Measurements from ENCODE around the gene NTM. TPM values are rescaled to one million over a fixed set of nuclear protein-coding genes. Genes with fewer than 3 reads are reported as not detected.
A peak's percentile ranks its signal among the peaks of the same experiment; 100 is the strongest.
"Not testable (repeated sequence)": the region's sequence is repeated elsewhere in the genome, so short reads cannot be mapped to it uniquely, and the experiment has no call there.

The NTM gene
- total RNA-seq, 1 experiment from 2014 or later, result 2.7 TPM

DNA sequence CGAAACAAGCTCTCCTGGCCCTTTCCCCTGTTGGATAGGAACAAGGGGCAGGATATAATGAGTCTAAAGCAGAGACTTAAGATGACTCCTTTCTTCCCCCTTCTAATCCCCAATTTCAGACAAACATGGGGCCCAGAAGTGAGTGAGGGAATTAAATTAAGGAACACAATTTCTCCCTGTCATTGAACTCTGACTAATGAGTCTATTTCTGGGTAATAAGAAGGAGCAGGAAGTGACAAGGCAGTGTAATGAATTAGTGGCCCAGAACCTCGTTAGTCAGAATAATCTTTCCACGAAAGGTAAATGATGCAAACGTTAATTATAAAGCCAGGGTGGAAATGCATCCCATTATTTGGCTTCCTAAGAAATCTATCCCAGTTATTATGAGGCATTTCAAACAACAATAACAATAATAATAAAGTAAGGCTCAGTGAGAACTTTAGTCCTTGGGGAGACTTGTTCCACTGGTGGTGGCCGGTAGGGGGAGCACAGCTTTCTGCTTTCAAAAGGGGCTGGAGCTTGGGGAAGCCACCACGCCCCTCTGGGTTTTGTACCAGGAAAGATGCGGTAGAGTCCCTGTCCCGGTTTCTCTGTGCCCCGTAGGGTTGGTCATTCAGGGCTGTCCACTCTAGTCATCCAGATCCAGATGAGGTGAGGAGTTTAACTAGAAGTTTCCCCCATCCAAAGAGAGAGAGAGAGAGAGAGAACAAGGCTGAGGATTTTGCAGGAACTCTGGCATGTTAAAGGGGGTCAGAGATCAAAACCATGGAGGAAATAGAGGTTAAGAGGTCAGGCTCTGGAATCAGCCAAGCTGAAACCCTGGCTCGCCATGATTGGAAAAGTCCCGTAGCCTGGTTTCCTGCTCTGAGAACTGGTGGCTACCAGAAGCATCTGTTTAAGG lies 298.3 kb downstream of the NTM start:
- Histone ChIP-seq H3K4me3 (ENCODE audit: insufficient read depth, low read depth, low read length) (no peak overlapping the region), H3K36me3 (replicated peaks; ENCODE audit: control insufficient read depth, insufficient read depth, low read length) (no peaks in the 10 kb centered on the region), H3K27me3 (ENCODE audit: control insufficient read depth, insufficient read depth, low read length) (no peaks in the 10 kb centered on the region)
- peak; percentile 84 for DNase-seq

DNA sequence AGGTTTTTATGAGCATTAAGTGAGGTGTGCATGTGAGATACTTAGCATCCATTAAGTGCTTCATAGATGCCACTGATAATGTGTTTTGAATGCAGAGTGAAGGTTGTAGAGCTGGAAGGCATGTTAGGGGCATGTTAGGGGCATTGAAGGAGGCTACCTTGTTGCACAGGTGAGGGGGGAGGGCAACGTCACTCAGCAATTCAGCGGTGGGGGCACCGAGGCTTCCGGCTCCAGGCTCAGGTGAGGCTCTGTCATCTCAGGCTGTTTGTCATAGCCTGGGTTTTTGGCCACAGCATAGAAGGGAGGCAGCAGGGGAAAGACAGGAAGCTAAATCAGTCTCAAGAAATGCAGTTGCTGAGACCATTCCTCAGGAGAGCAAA lies 299.0 kb downstream of the NTM start:
- H3K27me3 ChIP-seq (ENCODE audit: control insufficient read depth, insufficient read depth, low read length), result no peaks in the 10 kb centered on the region
- DNase-seq, result no peak
- no peak overlapping the region for H3K4me3 ChIP-seq (ENCODE audit: insufficient read depth, low read depth, low read length)
- H3K36me3 ChIP-seq (replicated peaks; ENCODE audit: control insufficient read depth, insufficient read depth, low read length), result no peaks in the 10 kb centered on the region

DNA sequence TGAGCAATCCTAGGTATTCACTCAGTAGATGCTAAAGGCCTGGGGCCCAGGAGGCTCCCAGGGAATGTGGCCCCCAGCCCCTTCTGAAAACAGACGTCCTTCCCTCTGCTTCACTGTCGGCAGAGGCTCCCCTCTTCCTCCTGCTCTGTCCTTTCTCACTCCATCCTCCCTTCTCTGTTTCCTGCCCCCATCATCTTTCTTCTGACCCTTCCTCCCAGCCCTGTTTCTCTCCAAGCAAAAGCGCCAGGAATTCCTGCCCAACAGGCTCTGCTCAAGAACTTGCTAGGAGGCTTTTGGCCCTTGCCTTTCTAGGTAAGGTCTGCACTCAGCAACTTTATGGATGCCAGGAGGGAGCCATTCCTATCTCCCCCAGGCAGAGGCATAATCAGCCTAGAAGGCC lies 300.5 kb downstream of the NTM start:
- Histone ChIP-seq H3K4me3 (ENCODE audit: insufficient read depth, low read depth, low read length) (no peak overlapping the region), H3K27me3 (ENCODE audit: control insufficient read depth, insufficient read depth, low read length) (peaks cover 2% of the 10 kb centered on the region; the same call in 1 of the 2 replicates), H3K36me3 (replicated peaks; ENCODE audit: control insufficient read depth, insufficient read depth, low read length) (no peaks in the 10 kb centered on the region)
- DNase-seq, result no peak

DNA sequence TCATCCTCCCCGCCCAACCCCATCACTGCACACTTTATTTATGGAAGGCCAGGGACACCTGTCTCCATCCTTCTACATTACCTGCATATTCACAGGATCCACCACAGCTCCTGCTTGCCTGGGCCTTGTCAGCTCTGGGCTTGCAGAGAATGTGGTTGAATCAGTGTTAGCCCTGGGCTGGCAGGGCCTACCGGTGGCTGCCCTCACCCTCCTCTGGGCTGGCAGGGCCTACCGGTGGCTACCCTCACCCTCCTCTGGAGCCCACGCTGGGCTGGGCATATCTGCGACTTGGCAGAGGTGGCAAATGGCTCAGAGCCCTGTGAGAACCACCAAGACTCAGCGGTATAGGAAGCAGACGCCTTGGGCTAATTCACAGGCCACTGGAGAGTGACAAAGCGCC lies 300.9 kb downstream of the NTM start:
- DNase-seq, result no peak
- Histone ChIP-seq H3K36me3 (replicated peaks; ENCODE audit: control insufficient read depth, insufficient read depth, low read length) (no peaks in the 10 kb centered on the region), H3K4me3 (ENCODE audit: insufficient read depth, low read depth, low read length) (no peak overlapping the region), H3K27me3 (ENCODE audit: control insufficient read depth, insufficient read depth, low read length) (peaks cover 2% of the 10 kb centered on the region; the same call in 1 of the 2 replicates)

DNA sequence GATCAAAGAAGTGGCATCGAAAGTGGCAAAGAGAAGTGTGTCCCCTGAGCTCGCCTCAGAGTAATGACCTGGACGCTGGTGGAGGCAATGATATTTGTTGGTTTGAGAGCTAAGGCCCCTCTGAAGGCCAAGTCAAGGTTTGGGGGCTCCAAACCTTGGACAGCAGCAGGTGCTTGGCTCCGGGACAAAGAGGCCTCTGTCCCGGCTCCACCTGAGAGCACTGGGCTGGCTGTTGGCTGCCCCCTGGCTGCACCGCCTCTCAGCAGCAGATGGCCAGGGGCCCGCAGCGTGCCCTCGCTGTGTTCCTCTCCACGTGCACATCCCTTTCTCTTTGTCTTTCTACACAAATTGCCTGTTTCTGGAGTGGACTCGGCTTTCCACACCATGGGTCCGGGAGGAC lies 301.3 kb downstream of the NTM start:
- H3K4me3 ChIP-seq (ENCODE audit: insufficient read depth, low read depth, low read length), result no peak overlapping the region
- DNase-seq, result peak; percentile 91
- peaks cover 2% of the 10 kb centered on the region; the same call in 1 of the 2 replicates for H3K27me3 ChIP-seq (ENCODE audit: control insufficient read depth, insufficient read depth, low read length)
- H3K36me3 ChIP-seq (replicated peaks; ENCODE audit: control insufficient read depth, insufficient read depth, low read length), result no peaks in the 10 kb centered on the region

DNA sequence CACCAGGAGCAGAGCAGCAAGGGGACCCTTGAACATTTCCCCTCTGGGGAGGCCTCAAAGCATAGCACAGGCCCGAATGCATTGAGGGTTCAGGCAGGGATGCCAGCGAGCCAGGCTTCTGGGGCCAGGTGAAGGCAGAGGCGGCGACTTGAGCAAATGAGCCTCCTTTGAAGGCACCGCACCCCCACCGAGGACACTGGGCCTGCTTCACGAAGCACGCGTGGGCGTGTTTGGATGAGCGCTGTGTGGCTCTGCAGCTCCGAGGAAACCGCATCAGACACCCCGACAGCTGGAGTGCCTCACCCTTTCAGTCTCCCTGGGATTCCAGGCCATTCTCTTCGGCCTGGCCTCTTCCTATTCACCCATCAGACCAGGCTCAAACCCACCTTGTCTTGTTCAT lies 301.8 kb downstream of the NTM start:
- peaks cover 2% of the 10 kb centered on the region; the same call in 1 of the 2 replicates for H3K27me3 ChIP-seq (ENCODE audit: control insufficient read depth, insufficient read depth, low read length)
- no peak overlapping the region for H3K4me3 ChIP-seq (ENCODE audit: insufficient read depth, low read depth, low read length)

DNA sequence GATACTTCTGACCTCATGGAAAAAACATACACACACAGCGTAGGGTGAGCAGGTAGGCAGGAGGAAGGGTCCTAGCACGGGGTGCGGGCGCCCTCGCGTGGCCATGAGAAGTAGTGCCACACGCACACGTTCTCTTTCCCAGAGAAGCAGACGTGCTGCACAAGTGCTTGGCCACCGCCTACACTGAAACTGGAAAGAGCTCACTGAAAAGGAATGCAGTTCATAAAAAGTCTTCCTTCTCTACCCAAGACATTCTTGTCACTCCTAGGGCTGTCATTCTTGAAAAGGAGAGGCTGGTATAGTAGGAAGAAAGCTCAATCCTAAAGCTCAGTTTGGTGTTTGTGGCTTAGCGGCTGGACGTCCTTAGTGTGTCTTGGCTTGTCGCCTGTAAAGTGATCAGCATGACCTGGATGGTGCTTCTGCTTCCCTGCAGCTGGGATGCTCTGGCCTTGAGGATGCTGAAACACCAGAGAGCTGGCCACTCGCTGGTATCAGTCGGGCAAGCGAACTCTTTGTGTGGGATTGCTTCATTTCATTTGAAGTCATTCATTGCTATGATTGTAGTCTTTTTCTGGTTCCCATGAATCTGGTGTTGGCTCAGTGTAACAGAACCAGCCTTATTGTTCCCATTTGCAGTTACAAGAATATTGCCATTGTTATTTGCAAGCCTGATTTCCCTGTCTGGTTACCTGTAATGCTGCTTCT lies 303.8 kb downstream of the NTM start:
- H3K4me3 ChIP-seq (ENCODE audit: insufficient read depth, low read depth, low read length), result no peak overlapping the region
- peak; percentile 85 for DNase-seq

More for the DNA sequence above, 301.8 kb downstream of the NTM start:
- DNase-seq, result no peak
- no peaks in the 10 kb centered on the region for H3K36me3 ChIP-seq (replicated peaks; ENCODE audit: control insufficient read depth, insufficient read depth, low read length)

DNA sequence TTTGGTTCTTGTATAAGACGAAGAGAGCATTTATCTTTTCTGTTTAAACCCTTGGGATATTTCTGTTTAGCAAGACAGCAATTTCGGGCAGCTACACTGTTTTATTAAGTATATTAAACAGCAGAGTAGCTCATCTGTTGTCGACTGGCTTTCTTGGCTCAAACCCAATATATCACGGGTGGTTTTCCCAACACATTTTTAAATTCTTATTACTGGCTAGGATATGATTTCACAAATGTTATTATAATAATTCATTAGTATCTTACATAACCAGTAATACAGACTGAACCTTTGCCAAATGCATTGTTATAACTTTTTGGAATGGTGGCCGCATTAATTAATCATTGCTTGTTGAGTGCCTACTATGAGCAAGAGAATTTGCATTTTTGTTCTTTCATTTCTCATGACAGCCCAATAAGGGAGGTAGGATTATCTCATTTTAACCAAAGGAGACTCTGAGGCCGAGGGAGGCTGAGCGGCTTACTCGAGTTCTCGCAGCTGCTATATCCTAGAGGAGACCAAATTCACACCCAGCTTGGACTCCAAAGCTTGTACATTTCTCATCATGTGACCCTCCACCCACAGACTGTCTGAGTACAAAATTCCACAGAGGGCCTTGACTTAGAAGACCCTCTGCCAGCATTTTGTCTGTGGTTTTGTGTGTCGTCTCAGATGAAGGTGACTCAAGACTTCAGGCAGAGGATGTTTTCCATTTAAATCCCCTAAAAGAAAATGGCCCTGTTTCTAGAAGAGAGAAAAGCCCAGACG lies 304.9 kb downstream of the NTM start:
- no peak for DNase-seq
- H3K36me3 ChIP-seq (replicated peaks; ENCODE audit: control insufficient read depth, insufficient read depth, low read length), result no peaks in the 10 kb centered on the region
- peaks cover 2% of the 10 kb centered on the region; the same call in 1 of the 2 replicates for H3K27me3 ChIP-seq (ENCODE audit: control insufficient read depth, insufficient read depth, low read length)
- H3K4me3 ChIP-seq (ENCODE audit: insufficient read depth, low read depth, low read length), result no peak overlapping the region

More for the DNA sequence above, 303.8 kb downstream of the NTM start:
- Histone ChIP-seq H3K27me3 (ENCODE audit: control insufficient read depth, insufficient read depth, low read length) (peaks cover 2% of the 10 kb centered on the region; the same call in 1 of the 2 replicates), H3K36me3 (replicated peaks; ENCODE audit: control insufficient read depth, insufficient read depth, low read length) (no peaks in the 10 kb centered on the region)

DNA sequence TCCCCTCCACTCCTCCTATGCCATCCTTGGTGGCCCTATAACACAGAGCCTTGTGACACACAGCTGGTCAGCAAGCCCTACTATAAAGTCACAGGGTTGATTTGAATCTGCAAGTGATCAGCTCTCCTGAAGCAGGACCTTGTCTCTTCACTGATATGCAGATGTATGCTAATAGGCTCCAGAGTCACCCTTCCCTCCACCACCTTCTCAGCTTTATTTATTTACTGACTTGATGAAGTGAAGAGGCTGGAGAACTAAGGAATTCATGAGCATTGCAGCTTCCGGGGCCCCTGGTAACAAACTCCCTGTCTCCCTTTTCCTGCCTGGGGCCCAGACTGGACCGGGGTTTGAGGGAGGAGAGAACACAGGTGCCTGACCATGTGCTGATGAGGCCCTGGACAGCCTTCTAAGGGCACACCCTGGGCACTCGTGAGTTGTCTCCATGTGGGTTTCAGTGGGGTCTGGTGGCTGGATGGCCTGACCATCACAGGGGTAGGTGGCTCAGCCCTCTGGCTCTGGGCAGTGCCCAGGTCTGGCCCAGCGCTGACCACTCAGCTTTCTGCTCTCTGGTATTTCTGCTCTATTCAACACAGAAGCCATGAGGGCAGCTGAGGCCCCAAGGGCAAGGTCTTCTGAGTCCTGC lies 307.5 kb downstream of the NTM start:
- Histone ChIP-seq H3K4me3 (ENCODE audit: insufficient read depth, low read depth, low read length) (no peak overlapping the region), H3K36me3 (replicated peaks; ENCODE audit: control insufficient read depth, insufficient read depth, low read length) (no peaks in the 10 kb centered on the region), H3K27me3 (ENCODE audit: control insufficient read depth, insufficient read depth, low read length) (peaks cover 2% of the 10 kb centered on the region; the same call in 1 of the 2 replicates)
- DNase-seq, result peak; percentile 50

DNA sequence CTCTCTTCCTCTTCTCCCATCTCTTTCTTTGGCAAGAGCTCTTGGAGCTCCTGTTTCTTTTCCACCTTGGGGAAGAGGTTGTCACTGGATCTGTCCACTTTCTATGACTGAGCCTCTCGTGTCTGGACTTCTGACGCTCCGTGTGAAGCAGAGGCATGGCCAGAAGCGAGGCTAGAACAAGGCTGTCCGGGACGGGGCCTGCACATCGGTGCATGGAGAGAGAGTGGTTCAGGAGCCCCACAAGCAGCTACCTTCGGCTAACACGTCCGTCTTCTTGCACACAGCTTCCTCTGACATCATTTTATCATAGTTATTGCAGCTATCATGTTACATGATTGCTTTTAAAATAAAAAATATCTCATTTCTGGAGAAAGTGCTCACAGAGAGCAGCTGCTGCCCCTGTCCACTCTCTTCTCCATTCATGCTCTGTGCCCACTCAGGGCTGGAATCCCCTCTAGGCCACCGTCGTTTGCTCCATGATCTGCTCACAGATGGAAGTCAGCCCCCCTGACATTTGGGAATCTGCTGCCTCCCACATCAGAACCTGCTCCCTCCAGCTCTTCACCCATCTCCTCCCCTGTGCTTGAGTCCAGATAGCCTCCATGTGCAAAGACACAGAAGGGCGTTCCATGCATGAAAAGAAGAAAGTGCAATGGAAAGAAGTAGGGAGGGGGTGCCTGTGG lies 308.4 kb downstream of the NTM start:
- no peak for DNase-seq
- Histone ChIP-seq H3K4me3 (ENCODE audit: insufficient read depth, low read depth, low read length) (no peak overlapping the region), H3K36me3 (replicated peaks; ENCODE audit: control insufficient read depth, insufficient read depth, low read length) (no peaks in the 10 kb centered on the region), H3K27me3 (ENCODE audit: control insufficient read depth, insufficient read depth, low read length) (peaks cover 2% of the 10 kb centered on the region; the same call in 1 of the 2 replicates)

DNA sequence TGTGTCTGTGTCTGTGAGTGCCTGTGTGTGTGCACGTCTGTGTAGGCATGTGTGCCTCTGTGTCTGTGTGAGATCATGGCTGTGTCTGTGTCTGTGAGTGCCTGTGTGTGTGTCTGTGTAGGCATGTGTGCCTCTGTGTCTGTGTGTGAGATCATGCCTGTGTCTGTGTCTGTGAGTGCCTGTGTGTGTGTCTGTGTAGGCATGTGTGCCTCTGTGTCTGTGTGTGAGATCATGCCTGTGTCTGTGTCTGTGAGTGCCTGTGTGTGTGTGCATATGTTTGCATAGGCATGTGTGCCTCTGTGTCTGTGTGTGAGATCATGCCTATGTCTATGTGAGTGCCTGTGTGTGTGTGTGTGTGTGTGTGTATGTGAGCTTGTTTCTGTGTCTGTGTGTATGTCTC lies 310.0 kb downstream of the NTM start:
- DNase-seq, result not testable (repeated sequence)

DNA sequence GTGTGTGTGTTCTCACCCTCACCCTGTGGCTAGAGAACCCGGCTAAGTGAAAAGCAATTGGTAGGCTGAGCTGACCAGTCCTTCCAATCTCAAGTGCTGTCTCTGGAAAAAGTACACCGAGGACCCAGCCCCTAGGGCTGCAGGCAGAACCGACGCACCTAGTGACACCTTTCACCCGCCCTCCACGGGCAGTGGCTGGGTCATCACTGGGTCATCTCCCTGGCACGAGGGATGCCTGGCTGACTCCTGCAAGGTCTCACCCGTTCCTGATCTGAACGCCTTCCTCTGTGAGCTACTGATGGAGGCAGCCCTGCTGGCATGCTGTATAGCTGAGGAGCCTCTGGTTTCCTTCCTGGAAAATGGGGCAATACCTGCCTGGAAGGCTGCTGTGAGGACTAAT lies 311.5 kb downstream of the NTM start:
- DNase-seq, result no peak
- Histone ChIP-seq H3K27me3 (ENCODE audit: control insufficient read depth, insufficient read depth, low read length) (no peaks in the 10 kb centered on the region), H3K36me3 (replicated peaks; ENCODE audit: control insufficient read depth, insufficient read depth, low read length) (no peaks in the 10 kb centered on the region), H3K4me3 (ENCODE audit: insufficient read depth, low read depth, low read length) (no peak overlapping the region)

More for the DNA sequence above, 310.0 kb downstream of the NTM start:
- not testable (repeated sequence) for H3K36me3 ChIP-seq (replicated peaks; ENCODE audit: control insufficient read depth, insufficient read depth, low read length); H3K27me3 ChIP-seq (ENCODE audit: control insufficient read depth, insufficient read depth, low read length); H3K4me3 ChIP-seq (ENCODE audit: insufficient read depth, low read depth, low read length)

DNA sequence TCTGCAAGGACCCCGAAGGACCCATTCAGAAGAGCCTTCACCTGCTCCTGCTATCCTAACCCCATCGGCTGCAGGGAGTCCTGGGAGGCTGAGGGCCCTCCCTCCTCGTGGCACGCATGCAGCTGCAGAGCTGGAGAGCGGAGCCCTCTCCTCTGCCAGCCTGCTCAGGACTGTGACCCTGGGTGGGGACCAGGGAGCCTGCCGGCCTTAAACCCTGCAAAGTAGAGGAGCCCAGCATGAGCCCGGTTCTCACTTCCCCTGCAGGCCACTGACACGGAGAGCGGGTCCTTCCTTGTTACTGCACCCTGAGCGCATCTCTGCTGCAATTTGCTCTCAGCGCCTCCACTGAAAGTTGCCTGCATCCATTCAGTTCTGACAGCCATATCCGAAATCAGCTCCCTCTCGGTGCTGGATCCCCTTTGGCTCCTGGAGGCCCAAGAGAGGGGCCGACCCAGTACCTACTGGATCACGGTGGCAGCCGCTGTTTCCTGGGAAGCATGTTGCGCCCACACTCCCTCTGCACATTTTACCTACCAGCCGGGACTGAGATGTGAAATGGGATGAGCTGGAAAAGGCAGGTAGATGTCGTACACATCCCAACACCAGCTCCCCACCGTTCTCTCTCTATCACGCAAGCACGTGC lies 312.1 kb downstream of the NTM start:
- Histone ChIP-seq H3K4me3 (ENCODE audit: insufficient read depth, low read depth, low read length) (no peak overlapping the region), H3K27me3 (ENCODE audit: control insufficient read depth, insufficient read depth, low read length) (no peaks in the 10 kb centered on the region), H3K36me3 (replicated peaks; ENCODE audit: control insufficient read depth, insufficient read depth, low read length) (no peaks in the 10 kb centered on the region)
- DNase-seq, result no peak
